ENCODE data around the gene MBOAT1. TPM values are rescaled to one million over a fixed set of nuclear protein-coding genes. Genes with fewer than 3 reads are reported as not detected.

MBOAT1 gene
- total and polyA plus RNA-seq, 4 experiments from 2014 or later = 0.49 to 24.6 (median 12.5) TPM

DNA sequence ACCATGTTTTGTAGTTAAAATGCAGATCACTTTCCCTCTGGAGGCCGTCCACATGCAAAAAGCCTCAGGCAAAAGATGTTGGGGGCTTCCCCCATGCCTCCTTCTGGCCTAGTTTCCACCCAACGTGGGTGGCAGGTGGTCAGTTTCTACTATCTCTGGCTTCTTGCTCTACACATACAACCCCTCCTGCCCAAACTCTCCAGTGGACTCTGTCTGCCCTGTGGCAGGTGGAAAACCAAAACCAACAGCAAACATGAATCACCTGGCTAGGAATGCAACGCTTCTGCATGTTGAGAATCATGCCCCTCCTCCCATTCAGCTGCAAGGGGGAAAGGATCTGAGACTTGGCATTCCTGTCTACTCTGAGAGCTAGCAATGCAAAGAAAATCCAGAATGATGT lies 94.8 kb downstream of the MBOAT1 start:
- H3K36me3 Mint-ChIP-seq = peaks cover 56 to 59% of the 10 kb centered on the region in 2 donors
- H3K27ac Mint-ChIP-seq = no peak overlapping the region
- H3K27me3 Mint-ChIP-seq = no peaks in the 10 kb centered on the region
- CTCF ChIA-PET (ENCODE audit: partially characterized antibody) = interaction anchor here (2.1 to 3.8 kb wide), 2 partner anchors 8 to 10 kb away, joined by 10 to 40 read pairs; no protein-coding TSS in a partner anchor
- Histone ChIP-seq H3K27me3 (ENCODE audit: insufficient read depth, low read length) (no peaks in the 10 kb centered on the region), H3K4me1 (ENCODE audit: insufficient read depth, low read length) (no peaks in the 10 kb centered on the region), H3K9me3 (ENCODE audit: control insufficient read depth in 1 of 2, low read length in 2 of 2) (no peaks in the 10 kb centered on the region), H3K4me3 (ENCODE audit: low read length in 2 of 2) (no peak overlapping the region), H3K36me3 (ENCODE audit: insufficient read depth, low read length) (peaks cover 16% of the 10 kb centered on the region), H3K27ac (ENCODE audit: low read depth, low read length) (no peak overlapping the region)
- DNase-seq = no peak
- intact Hi-C loops (cut with micrococcal nuclease) = no loop called here
- no peak overlapping the region for H3K4me3 Mint-ChIP-seq
- H3K4me1 Mint-ChIP-seq = no peaks in the 10 kb centered on the region
- peaks cover 0 to 2% (median 0%) of the 10 kb centered on the region in 8 donors for H3K9me3 Mint-ChIP-seq
- POLR2A ChIA-PET (ENCODE audit: partially characterized antibody) = no interaction called here

DNA sequence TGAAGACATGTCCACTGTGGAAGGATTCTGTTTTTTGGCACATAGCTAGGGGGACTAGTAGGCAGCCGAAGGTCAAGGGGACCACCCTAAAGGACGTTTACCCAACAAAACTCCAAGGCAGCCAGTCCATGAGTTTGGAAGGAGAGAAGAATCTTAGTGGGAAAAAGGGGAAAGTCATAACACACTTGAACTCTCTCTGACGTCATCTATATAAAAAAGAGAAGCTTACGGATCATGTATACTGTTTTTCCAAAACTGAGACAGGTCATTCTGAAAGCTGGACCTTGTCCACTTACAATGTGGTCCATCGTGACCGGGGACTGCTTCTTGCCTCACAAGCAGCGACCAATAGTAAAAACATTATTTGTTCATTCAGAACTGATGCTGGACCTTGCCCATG lies 95.5 kb downstream of the MBOAT1 start:
- intact Hi-C loops (cut with micrococcal nuclease) = no loop called here
- ChIA-PET POLR2A (ENCODE audit: partially characterized antibody) (no interaction called here), CTCF (ENCODE audit: partially characterized antibody) (interaction anchor here (3.8 kb wide), 1 partner anchor 9 kb away, joined by 40 read pairs; no protein-coding TSS in a partner anchor)
- no peaks in the 10 kb centered on the region for H3K4me1 ChIP-seq (ENCODE audit: insufficient read depth, low read length)
- H3K36me3 Mint-ChIP-seq = peaks cover 53 to 62% of the 10 kb centered on the region in 2 donors
- DNase-seq = no peak
- no peak overlapping the region for H3K27ac Mint-ChIP-seq
- H3K36me3 ChIP-seq (ENCODE audit: insufficient read depth, low read length) = peaks cover 22% of the 10 kb centered on the region
- no peak overlapping the region for H3K4me3 ChIP-seq (ENCODE audit: low read length in 2 of 2)
- no peaks in the 10 kb centered on the region for H3K4me1 Mint-ChIP-seq
- no peak overlapping the region for H3K4me3 Mint-ChIP-seq
- H3K27me3 Mint-ChIP-seq = no peaks in the 10 kb centered on the region
- H3K27ac ChIP-seq (ENCODE audit: low read depth, low read length) = no peak overlapping the region
- H3K9me3 Mint-ChIP-seq = peaks cover 0 to 2% (median 0%) of the 10 kb centered on the region in 8 donors
- H3K9me3 ChIP-seq (ENCODE audit: control insufficient read depth in 1 of 2, low read length in 2 of 2) = no peaks in the 10 kb centered on the region
- H3K27me3 ChIP-seq (ENCODE audit: insufficient read depth, low read length) = no peaks in the 10 kb centered on the region

DNA sequence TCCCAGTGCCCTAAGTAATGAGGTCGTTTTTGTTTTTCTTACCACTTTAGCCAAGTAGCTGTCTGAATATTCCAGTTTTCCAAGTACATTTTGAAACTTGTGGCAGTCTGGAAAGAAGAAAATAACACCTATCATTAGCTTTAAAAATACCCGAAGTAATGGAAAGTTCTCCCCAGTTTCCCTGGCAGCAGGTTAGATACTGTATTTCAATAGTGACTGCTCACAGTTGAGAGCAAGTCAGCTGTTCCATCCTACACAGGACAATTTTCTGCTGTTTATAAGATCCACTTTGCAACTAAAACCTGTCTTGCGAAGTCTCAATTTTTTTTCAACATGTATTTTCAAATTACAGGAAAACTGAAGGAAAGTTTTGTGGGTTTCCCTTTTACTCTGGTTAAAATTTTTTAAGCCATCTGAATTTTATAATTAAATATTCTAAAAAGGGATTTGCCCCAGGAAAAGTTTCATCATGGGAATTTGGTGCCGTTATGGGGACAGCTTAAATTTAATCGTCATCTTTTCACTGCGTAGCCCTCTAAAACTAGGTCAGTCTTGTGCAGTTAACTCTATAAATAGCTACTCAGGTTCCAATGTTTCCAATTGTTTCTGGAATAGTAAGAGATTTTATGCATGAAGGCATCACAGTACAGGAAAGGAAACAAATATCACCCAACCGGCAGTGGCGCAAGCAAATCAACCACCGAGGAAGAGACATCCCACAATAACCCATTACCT lies 96.9 kb downstream of the MBOAT1 start:
- intact Hi-C loops (cut with micrococcal nuclease) = no loop called here
- Mint-ChIP-seq H3K27ac (no peak overlapping the region), H3K9me3 (peaks cover 0 to 2% (median 0%) of the 10 kb centered on the region in 8 donors), H3K36me3 (peaks cover 58 to 63% of the 10 kb centered on the region in 2 donors), H3K4me1 (no peaks in the 10 kb centered on the region), H3K27me3 (no peaks in the 10 kb centered on the region), H3K4me3 (no peak overlapping the region)
- Histone ChIP-seq H3K4me1 (ENCODE audit: insufficient read depth, low read length) (no peaks in the 10 kb centered on the region), H3K4me3 (ENCODE audit: low read length in 2 of 2) (no peak overlapping the region), H3K27me3 (ENCODE audit: insufficient read depth, low read length) (no peaks in the 10 kb centered on the region), H3K36me3 (ENCODE audit: insufficient read depth, low read length) (peaks cover 32% of the 10 kb centered on the region), H3K9me3 (ENCODE audit: control insufficient read depth in 1 of 2, low read length in 2 of 2) (no peaks in the 10 kb centered on the region), H3K27ac (ENCODE audit: low read depth, low read length) (no peak overlapping the region)
- ChIA-PET CTCF (ENCODE audit: partially characterized antibody) (interaction anchor here (3.8 kb wide), 1 partner anchor 10 kb away, joined by 40 read pairs; no protein-coding TSS in a partner anchor), POLR2A (ENCODE audit: partially characterized antibody) (no interaction called here)
- no peak for DNase-seq

DNA sequence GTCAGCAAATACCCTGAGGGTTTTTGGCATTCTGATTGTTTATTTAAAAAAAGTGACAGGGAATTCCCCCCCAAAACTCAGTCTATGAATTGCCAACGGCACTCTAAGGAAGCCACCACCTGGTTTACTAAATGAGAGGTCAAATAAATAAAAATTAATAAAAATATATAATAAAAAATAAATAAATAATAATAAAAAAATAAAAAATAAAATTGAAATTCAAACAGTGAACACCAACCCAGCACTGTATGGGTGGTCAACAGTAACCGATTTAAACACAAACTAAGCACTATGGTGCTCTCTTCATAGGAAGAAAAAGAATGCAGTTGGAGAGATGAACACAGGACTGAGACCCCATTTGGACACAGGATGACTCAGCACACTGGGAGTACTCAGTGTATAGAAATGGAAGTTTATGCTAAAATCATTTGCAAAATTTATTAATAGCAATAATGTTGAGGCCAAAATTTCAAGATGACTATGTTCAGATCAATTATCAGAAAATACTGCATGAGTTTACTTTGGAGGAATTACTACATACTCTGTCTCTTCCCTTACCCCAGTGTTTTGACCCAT lies 98.5 kb downstream of the MBOAT1 start:
- Histone ChIP-seq H3K27me3 (ENCODE audit: insufficient read depth, low read length) (no peaks in the 10 kb centered on the region), H3K36me3 (ENCODE audit: insufficient read depth, low read length) (peaks cover 36% of the 10 kb centered on the region), H3K4me1 (ENCODE audit: insufficient read depth, low read length) (no peaks in the 10 kb centered on the region), H3K27ac (ENCODE audit: low read depth, low read length) (no peak overlapping the region), H3K4me3 (ENCODE audit: low read length in 2 of 2) (no peak overlapping the region), H3K9me3 (ENCODE audit: control insufficient read depth in 1 of 2, low read length in 2 of 2) (no peaks in the 10 kb centered on the region)
- Mint-ChIP-seq H3K27me3 (no peaks in the 10 kb centered on the region), H3K9me3 (peaks cover 0 to 2% (median 0%) of the 10 kb centered on the region in 8 donors), H3K4me1 (no peaks in the 10 kb centered on the region), H3K27ac (peak overlapping the region in 1 of 7 donors; percentile 25), H3K36me3 (peaks cover 55 to 63% of the 10 kb centered on the region in 2 donors), H3K4me3 (no peak overlapping the region)
- intact Hi-C loops (cut with micrococcal nuclease) = no loop called here
- POLR2A ChIA-PET (ENCODE audit: partially characterized antibody) = no interaction called here
- CTCF ChIA-PET (ENCODE audit: partially characterized antibody) = interaction anchor here (3.8 kb wide), 1 partner anchor 12 kb away, joined by 40 read pairs; no protein-coding TSS in a partner anchor
- DNase-seq = no peak

DNA sequence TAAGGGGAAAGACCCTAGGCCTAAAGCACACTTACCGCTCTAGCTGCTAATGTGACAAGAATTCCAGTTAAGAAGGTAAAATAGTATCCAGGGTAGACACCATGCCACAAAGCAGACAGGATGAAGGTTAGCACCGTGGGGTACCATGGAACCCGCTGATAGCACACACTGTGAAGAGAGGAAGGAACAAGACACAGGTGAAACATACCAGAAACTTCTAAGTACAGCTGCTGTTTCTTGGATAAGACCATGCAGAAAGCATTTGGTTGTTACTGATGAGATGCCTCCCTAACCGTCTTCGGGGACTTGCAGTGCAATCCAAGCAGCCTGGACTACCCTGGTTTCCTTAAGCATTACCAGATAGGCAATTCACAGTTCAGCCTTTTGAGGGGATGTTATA lies 99.4 kb downstream of the MBOAT1 start:
- Histone ChIP-seq H3K27me3 (ENCODE audit: insufficient read depth, low read length) (no peaks in the 10 kb centered on the region), H3K9me3 (ENCODE audit: control insufficient read depth in 1 of 2, low read length in 2 of 2) (no peaks in the 10 kb centered on the region), H3K4me1 (ENCODE audit: insufficient read depth, low read length) (no peaks in the 10 kb centered on the region), H3K36me3 (ENCODE audit: insufficient read depth, low read length) (peaks cover 35% of the 10 kb centered on the region), H3K4me3 (ENCODE audit: low read length in 2 of 2) (no peak overlapping the region), H3K27ac (ENCODE audit: low read depth, low read length) (no peak overlapping the region)
- POLR2A ChIA-PET (ENCODE audit: partially characterized antibody) = no interaction called here
- CTCF ChIA-PET (ENCODE audit: partially characterized antibody) = interaction anchor here (2.7 kb wide), 1 partner anchor 14 kb away, joined by 13 read pairs; no protein-coding TSS in a partner anchor
- DNase-seq = no peak
- no peaks in the 10 kb centered on the region for H3K27me3 Mint-ChIP-seq
- peaks cover 0 to 2% (median 0%) of the 10 kb centered on the region in 8 donors for H3K9me3 Mint-ChIP-seq
- H3K36me3 Mint-ChIP-seq = peaks cover 54 to 64% of the 10 kb centered on the region in 2 donors
- intact Hi-C loops (cut with micrococcal nuclease) = no loop called here
- H3K27ac Mint-ChIP-seq = peak overlapping the region in 2 of 7 donors; percentile 9 to 14
- H3K4me3 Mint-ChIP-seq = no peak overlapping the region
- no peaks in the 10 kb centered on the region for H3K4me1 Mint-ChIP-seq

DNA sequence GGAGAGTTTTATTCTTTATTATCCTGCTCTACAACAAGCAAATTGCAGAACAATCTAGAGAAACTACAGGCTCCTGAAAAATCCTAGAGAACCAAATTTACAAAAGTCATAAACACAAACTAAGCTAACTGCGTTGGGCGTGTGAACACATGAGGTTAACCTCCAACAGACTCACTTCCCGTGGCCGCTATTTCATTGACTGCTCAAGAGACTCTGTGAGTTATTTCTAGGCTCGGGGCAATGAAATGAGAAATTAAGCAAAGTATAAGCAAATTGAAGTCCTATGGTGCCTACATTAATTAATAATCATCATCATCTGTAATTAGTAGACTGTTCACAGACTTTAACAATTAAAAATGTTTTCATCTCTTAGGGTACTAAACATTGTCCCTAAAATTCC lies 100.0 kb downstream of the MBOAT1 start:
- H3K27me3 Mint-ChIP-seq = no peaks in the 10 kb centered on the region
- Histone ChIP-seq H3K9me3 (ENCODE audit: control insufficient read depth in 1 of 2, low read length in 2 of 2) (no peaks in the 10 kb centered on the region), H3K4me1 (ENCODE audit: insufficient read depth, low read length) (no peaks in the 10 kb centered on the region), H3K27ac (ENCODE audit: low read depth, low read length) (no peak overlapping the region), H3K36me3 (ENCODE audit: insufficient read depth, low read length) (peaks cover 30% of the 10 kb centered on the region), H3K27me3 (ENCODE audit: insufficient read depth, low read length) (no peaks in the 10 kb centered on the region), H3K4me3 (ENCODE audit: low read length in 2 of 2) (no peak overlapping the region)
- H3K4me3 Mint-ChIP-seq = no peak overlapping the region
- H3K36me3 Mint-ChIP-seq = peaks cover 54 to 65% of the 10 kb centered on the region in 2 donors
- intact Hi-C loops (cut with micrococcal nuclease) = no loop called here
- peak overlapping the region in 2 of 7 donors; percentile 14 to 51 for H3K27ac Mint-ChIP-seq
- no peaks in the 10 kb centered on the region for H3K4me1 Mint-ChIP-seq
- ChIA-PET POLR2A (ENCODE audit: partially characterized antibody) (no interaction called here), CTCF (ENCODE audit: partially characterized antibody) (interaction anchor here (1.0 to 2.7 kb wide), 2 partner anchors 14 to 19 kb away, joined by 3 to 13 read pairs; no protein-coding TSS in a partner anchor)
- H3K9me3 Mint-ChIP-seq = peaks cover 0 to 2% (median 0%) of the 10 kb centered on the region in 8 donors
- DNase-seq = no peak

DNA sequence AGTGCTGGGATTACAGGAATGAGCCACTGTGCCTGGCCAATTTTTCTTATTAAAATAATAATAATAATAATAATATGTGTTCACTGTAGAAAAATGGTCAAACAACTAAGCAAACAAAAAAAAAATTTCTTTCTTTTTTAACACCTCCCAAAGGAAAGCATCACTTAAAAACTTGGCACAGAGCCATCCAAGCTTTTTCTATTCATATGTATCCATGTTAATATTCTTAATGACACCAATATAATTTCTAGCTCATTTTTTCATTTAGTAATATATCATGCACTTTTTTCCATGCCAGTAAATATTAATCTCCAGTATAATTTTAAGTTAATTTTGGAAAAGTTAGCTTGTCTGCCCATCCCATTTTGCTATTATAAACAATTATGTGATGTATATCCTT lies 101.8 kb downstream of the MBOAT1 start:
- POLR2A ChIA-PET (ENCODE audit: partially characterized antibody) = no interaction called here
- H3K9me3 Mint-ChIP-seq = peaks cover 0 to 2% (median 0%) of the 10 kb centered on the region in 8 donors

More for the DNA sequence above, 101.8 kb downstream of the MBOAT1 start:
- Histone ChIP-seq H3K4me3 (ENCODE audit: low read length in 2 of 2) (no peak overlapping the region), H3K36me3 (ENCODE audit: insufficient read depth, low read length) (peaks cover 30% of the 10 kb centered on the region), H3K4me1 (ENCODE audit: insufficient read depth, low read length) (no peaks in the 10 kb centered on the region), H3K27ac (ENCODE audit: low read depth, low read length) (no peak overlapping the region), H3K27me3 (ENCODE audit: insufficient read depth, low read length) (no peaks in the 10 kb centered on the region), H3K9me3 (ENCODE audit: control insufficient read depth in 1 of 2, low read length in 2 of 2) (no peaks in the 10 kb centered on the region)
- Mint-ChIP-seq H3K27me3 (no peaks in the 10 kb centered on the region), H3K4me1 (no peaks in the 10 kb centered on the region), H3K4me3 (no peak overlapping the region), H3K27ac (no peak overlapping the region), H3K36me3 (peaks cover 53 to 61% of the 10 kb centered on the region in 2 donors)
- DNase-seq = no peak
- CTCF ChIA-PET (ENCODE audit: partially characterized antibody) = interaction anchor here (1.1 to 2.7 kb wide), 4 partner anchors 13 to 1478 kb away, joined by 3 to 13 read pairs (median 6); no protein-coding TSS in a partner anchor
- intact Hi-C loops (cut with micrococcal nuclease) = no loop called here

All from CD4-positive, alpha-beta memory T cell (primary cell).